GM12892 (cell line): ENCODE measurements around the gene SWAP70.
"Not testable (repeated sequence)": the region's sequence is repeated elsewhere in the genome, so short reads cannot be mapped to it uniquely, and the experiment has no call there.

Experiments
- DNase-seq: peaks from one replicate; pipeline ENCODE4 v3.0.0; 2011; ENCODE audit not compliant: insufficient read length
- FAIRE-seq: peaks from 2 replicates; lab custom pipeline; 2011; peaks lifted over from hg19 to GRCh38; lab: Jason Lieb, UNC
- POLR2A ChIP-seq: IDR thresholded peaks from 2 replicates; pipeline ENCODE4 v1.6.1; 2011; ENCODE audit warnings: low read depth, low read length, control low read depth
- POLR2AphosphoS5 ChIP-seq: IDR thresholded peaks from 2 replicates; pipeline ENCODE4 v1.6.1; 2011; ENCODE audit warnings: low read depth, low read length, control low read depth
- TAF1 ChIP-seq: IDR thresholded peaks from 2 replicates; pipeline ENCODE4 v1.6.1; 2011; ENCODE audit warnings: low read depth, mild to moderate bottlenecking, control low read depth, low read length, borderline replicate concordance

The SWAP70 gene

GRCh38 chr11:9735236-9735635 lies 71.4 kb downstream of the SWAP70 start:
- TF ChIP-seq TAF1: no peak
- TF ChIP-seq POLR2A: no peak
- TF ChIP-seq POLR2AphosphoS5: no peak
- FAIRE-seq (no peak), DNase-seq (no peak)

- DNase-seq (no peak), FAIRE-seq (no peak)
- TF ChIP-seq TAF1 (no peak), POLR2A (no peak), POLR2AphosphoS5 (no peak)
Observed at GRCh38 chr11:9735919-9736318, 72.0 kb downstream of the SWAP70 start.

- peak; percentile 81 for FAIRE-seq
- TF ChIP-seq POLR2A: no peak
- TF ChIP-seq TAF1: no peak
- no peak for TF ChIP-seq POLR2AphosphoS5
- DNase-seq: no peak
Observed at GRCh38 chr11:9736365-9736764, 72.5 kb downstream of the SWAP70 start.

- FAIRE-seq (peak; percentile 87), DNase-seq (no peak)
- TF ChIP-seq TAF1 (no peak), POLR2AphosphoS5 (no peak), POLR2A (no peak)
Observed at GRCh38 chr11:9738116-9738515, 74.2 kb downstream of the SWAP70 start.

- no peak for DNase-seq
- FAIRE-seq: no peak
Observed at GRCh38 chr11:9738707-9739106, 74.8 kb downstream of the SWAP70 start.

GRCh38 chr11:9739123-9739900 lies 75.4 kb downstream of the SWAP70 start:
- DNase-seq (no peak), FAIRE-seq (peak; percentile 93)
- TF ChIP-seq POLR2AphosphoS5 (no peak), TAF1 (no peak), POLR2A (no peak)

More at GRCh38 chr11:9738707-9739106, 74.8 kb downstream of the SWAP70 start:
- TF ChIP-seq TAF1 (no peak), POLR2A (no peak), POLR2AphosphoS5 (no peak)

GRCh38 chr11:9740202-9740883 lies 76.5 kb downstream of the SWAP70 start:
- FAIRE-seq (peak; percentile 92), DNase-seq (no peak)
- TF ChIP-seq POLR2A: no peak
- TF ChIP-seq TAF1: no peak
- TF ChIP-seq POLR2AphosphoS5: no peak

- no peak for TF ChIP-seq TAF1
- no peak for TF ChIP-seq POLR2A
- no peak for TF ChIP-seq POLR2AphosphoS5
- DNase-seq (no peak), FAIRE-seq (peak; percentile 30)
Observed at GRCh38 chr11:9741260-9741659, 77.4 kb downstream of the SWAP70 start.

GRCh38 chr11:9743512-9743911 lies 79.6 kb downstream of the SWAP70 start:
- not testable (repeated sequence) for DNase-seq, FAIRE-seq

- FAIRE-seq: peak; percentile 87
- TF ChIP-seq POLR2AphosphoS5 (no peak), POLR2A (no peak), TAF1 (no peak)
- no peak for DNase-seq
Observed at GRCh38 chr11:9745411-9746211, 81.7 kb downstream of the SWAP70 start.

GRCh38 chr11:9747229-9747628 lies 83.4 kb downstream of the SWAP70 start:
- no peak for TF ChIP-seq TAF1
- no peak for TF ChIP-seq POLR2A
- no peak for TF ChIP-seq POLR2AphosphoS5
- no peak for DNase-seq
- FAIRE-seq: no peak

GRCh38 chr11:9747828-9748227 lies 84.0 kb downstream of the SWAP70 start:
- DNase-seq: no peak
- no peak for FAIRE-seq
- TF ChIP-seq POLR2A (no peak), TAF1 (no peak), POLR2AphosphoS5 (no peak)
